BJ (cell line): ENCODE results near the gene PIGC. TPM values are rescaled to one million over a fixed set of nuclear protein-coding genes. Genes with fewer than 3 reads are reported as not detected.

ENCODE experiments used
- CTCF ChIA-PET: fragments of 350-600 bp; formaldehyde crosslinking; extraction: SDS; loops from one replicate; lab custom pipeline; 2021; ENCODE audit warnings: antibody characterized with exemption, inconsistent platforms; lab: Yijun Ruan, JAX
- POLR2A ChIA-PET: fragments of 300-600 bp; sonication (Branson Sonifier 250); formaldehyde crosslinking; extraction: SDS; loops from one replicate; lab custom pipeline; 2021; ENCODE audit warnings: antibody characterized with exemption; lab: Charles Lee
- DNase-seq: peaks from one replicate; pipeline ENCODE4 v3.0.0-alpha.2; 2011; ENCODE audit warnings: low read depth
- H3K27me3 ChIP-seq: 2 replicates; pipeline ENCODE4 v1.6.0; 2011; ENCODE audit warnings: low read length; ENCODE audit not compliant: control insufficient read depth, insufficient read depth
- H3K36me3 ChIP-seq: 2 replicates; pipeline ENCODE4 v1.5.1; 2011; ENCODE audit warnings: low read length; ENCODE audit not compliant: control insufficient read depth, insufficient read depth
- H3K4me3 ChIP-seq: 2 replicates; pipeline ENCODE4 v1.5.1; 2011; ENCODE audit warnings: low read depth, mild to moderate bottlenecking, control low read depth, low read length
- polyA plus RNA-seq: library from polyadenylated mRNA; depleted of rRNA; stranded (reverse); fragments of >200 nt; gene quantifications from 2 replicates; pipeline ENCODE4 v1.2.3, GENCODE V29; 2011
- TF ChIP-seq, protein P1 (sequence below): IDR thresholded peaks from 2 replicates; pipeline ENCODE4 v1.5.1; 2011; ENCODE audit warnings: low read depth, mild to moderate bottlenecking, control low read depth, inconsistent platforms, low read length, moderate library complexity; ENCODE audit not compliant: insufficient read depth

The PIGC gene
- polyA plus RNA-seq, 1 experiment = 20.7 TPM

DNA sequence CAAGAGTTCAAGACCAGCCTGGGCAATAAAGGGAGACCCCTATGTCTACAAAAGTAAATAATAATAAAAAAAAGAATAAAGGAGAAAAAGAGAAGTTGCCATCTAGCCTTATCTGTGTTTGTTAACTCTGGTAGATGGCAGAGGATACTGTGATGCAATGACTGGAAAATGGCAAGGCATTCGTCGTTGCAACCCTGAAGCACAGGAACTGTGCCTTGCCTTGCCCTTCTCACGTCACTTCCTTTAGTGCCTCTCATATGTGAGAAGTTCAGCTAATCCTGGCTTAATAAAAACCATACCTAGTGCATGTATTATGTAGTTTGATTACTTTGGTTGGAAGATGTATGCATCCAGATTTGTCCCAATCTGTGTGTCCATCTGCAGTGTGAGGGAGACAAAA is 25.8 kb upstream of the PIGC start:
- Histone ChIP-seq H3K4me3 (no peak overlapping the region), H3K36me3 (no peaks in the 10 kb centered on the region), H3K27me3 (no peaks in the 10 kb centered on the region)
- DNase-seq = no peak
- TF ChIP-seq, protein P1, sequence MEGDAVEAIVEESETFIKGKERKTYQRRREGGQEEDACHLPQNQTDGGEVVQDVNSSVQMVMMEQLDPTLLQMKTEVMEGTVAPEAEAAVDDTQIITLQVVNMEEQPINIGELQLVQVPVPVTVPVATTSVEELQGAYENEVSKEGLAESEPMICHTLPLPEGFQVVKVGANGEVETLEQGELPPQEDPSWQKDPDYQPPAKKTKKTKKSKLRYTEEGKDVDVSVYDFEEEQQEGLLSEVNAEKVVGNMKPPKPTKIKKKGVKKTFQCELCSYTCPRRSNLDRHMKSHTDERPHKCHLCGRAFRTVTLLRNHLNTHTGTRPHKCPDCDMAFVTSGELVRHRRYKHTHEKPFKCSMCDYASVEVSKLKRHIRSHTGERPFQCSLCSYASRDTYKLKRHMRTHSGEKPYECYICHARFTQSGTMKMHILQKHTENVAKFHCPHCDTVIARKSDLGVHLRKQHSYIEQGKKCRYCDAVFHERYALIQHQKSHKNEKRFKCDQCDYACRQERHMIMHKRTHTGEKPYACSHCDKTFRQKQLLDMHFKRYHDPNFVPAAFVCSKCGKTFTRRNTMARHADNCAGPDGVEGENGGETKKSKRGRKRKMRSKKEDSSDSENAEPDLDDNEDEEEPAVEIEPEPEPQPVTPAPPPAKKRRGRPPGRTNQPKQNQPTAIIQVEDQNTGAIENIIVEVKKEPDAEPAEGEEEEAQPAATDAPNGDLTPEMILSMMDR = no peak
- POLR2A ChIA-PET = no interaction called here
- CTCF ChIA-PET = interaction anchor here (0.6 kb wide), 1 partner anchor 1525 kb away, joined by 4 read pairs; no protein-coding TSS in a partner anchor

DNA sequence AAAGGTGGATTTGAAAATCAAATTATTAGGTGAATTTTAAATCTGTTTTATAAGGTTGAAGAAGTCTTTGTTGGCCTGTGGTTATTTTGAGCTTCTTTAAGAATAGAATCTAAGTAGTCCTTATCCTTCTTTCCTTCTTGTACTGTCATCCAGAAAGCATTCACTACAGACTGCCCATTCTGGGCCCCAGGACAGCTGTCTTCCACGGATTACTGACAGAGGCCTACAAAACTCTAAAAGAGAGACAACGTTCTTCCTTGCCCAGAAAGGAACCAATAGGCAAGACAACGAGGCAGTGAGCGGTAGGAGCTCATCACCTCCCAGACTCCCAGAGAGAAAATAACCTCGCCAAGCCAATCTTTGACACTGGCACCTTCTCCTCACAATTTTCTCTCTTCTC is 24.4 kb upstream of the PIGC start:
- no peaks in the 10 kb centered on the region for H3K36me3 ChIP-seq
- no peak overlapping the region for H3K4me3 ChIP-seq
- ChIA-PET POLR2A (no interaction called here), CTCF (interaction anchor here (0.8 to 1.5 kb wide), 2 partner anchors 14 to 18 kb away, joined by 3 to 4 read pairs; no protein-coding TSS in a partner anchor)
- no peaks in the 10 kb centered on the region for H3K27me3 ChIP-seq
- TF ChIP-seq, protein P1 = no peak
- no peak for DNase-seq

DNA sequence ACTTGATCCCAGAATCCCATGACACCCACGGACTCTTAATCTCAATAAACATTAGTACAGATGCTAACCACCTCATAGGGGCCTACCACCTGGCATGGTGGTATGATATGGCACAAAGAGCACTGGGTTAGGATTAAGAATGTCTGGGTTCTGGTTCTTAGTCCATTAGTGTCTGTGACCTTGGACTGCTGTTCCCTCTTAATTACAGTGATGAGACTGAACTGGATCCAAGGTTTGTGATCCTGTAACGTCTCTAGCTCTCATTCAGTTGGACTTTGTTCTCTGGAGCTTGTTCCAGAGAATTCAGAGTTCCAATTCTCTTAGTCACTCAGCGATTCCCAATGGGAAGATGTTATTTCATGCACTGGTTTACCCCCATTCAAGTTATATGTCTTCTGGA is 23.6 kb upstream of the PIGC start:
- TF ChIP-seq, protein P1 = no peak
- ChIA-PET POLR2A (no interaction called here), CTCF (interaction anchor here (0.9 kb wide), 1 partner anchor 13 kb away, joined by 3 read pairs; no protein-coding TSS in a partner anchor)
- Histone ChIP-seq H3K36me3 (no peaks in the 10 kb centered on the region), H3K27me3 (no peaks in the 10 kb centered on the region), H3K4me3 (no peak overlapping the region)
- DNase-seq = no peak

DNA sequence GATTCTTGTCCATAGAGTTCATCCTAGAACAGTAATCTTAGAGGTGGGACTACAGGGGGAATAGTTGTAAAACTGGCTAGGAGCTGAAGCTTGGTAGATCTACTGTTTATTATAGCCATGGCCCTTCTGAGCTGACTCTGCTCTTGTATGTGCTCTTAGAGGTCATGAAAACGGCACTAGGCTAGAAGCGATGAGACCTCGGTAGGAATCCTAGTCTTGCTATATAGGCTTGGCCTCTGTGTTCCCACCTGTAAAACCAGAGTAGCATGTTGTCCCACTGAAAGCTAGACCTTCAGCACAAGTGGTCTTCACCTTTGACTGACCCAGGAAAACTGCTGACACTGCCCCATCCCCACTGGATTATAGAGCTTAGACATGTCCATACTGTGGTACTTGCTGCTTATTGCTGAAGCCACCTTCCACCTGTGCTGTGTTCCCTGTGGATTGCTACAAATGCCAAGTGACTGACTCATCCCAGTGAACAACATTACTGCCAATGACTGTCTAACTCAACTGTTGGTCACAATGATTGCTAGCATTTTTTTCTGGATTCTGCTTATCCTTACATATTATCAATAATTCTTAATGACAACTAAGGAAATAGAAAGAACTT is 23.0 kb upstream of the PIGC start:
- Histone ChIP-seq H3K4me3 (no peak overlapping the region), H3K27me3 (no peaks in the 10 kb centered on the region), H3K36me3 (no peaks in the 10 kb centered on the region)
- POLR2A ChIA-PET = no interaction called here
- CTCF ChIA-PET = interaction anchor here (0.9 to 1.2 kb wide), 2 partner anchors 13 to 17 kb away, joined by 3 to 7 read pairs; no protein-coding TSS in a partner anchor
- DNase-seq = no peak
- TF ChIP-seq, protein P1 = no peak

DNA sequence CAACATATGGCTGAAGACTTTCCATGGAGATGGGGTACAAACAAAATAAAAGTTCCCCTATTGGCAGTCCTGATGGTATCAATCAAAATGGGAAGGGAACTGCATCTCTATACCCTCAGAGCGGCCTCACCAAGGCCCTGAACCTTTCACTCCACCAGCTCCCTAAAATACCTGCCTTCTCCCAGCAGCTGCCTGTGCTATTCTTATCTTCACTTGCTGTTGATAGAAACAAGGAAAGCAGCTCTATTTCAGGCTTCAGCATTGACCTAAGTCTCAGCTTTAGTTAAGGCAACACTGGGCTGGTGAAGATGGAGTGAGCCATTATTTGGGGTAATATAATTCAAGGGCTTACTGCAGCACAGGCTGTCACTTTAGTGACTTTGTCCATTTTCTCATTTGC is 21.7 kb upstream of the PIGC start:
- CTCF ChIA-PET = interaction anchor here (1.2 kb wide), 1 partner anchor 15 kb away, joined by 7 read pairs; no protein-coding TSS in a partner anchor
- Histone ChIP-seq H3K4me3 (no peak overlapping the region), H3K36me3 (no peaks in the 10 kb centered on the region), H3K27me3 (no peaks in the 10 kb centered on the region)
- POLR2A ChIA-PET = no interaction called here
- TF ChIP-seq, protein P1 = no peak
- DNase-seq = no peak
